Hepatocyte (in vitro differentiated cells): ENCODE data around the gene DYRK1A. TPM values are rescaled to one million over a fixed set of nuclear protein-coding genes. Genes with fewer than 3 reads are reported as not detected.

Experiments used
- DNase-seq: peaks from one replicate; pipeline ENCODE4 v3.0.0-alpha.2; 2016; ENCODE audit warnings: low spot score
- H2AFZ ChIP-seq: fragments of 200-600 bp; sonication (generic); 2 replicates; pipeline ENCODE4 v1.6.0; 2016; ENCODE audit warnings: antibody characterized with exemption, mild to moderate bottlenecking
- H3K27ac ChIP-seq: fragments of 200-600 bp; sonication (generic); 2 replicates; pipeline ENCODE4 v1.5.1; 2016; ENCODE audit warnings: mild to moderate bottlenecking
- H3K27me3 ChIP-seq: fragments of 200-600 bp; sonication (generic); 2 replicates; pipeline ENCODE4 v1.6.1; 2016
- H3K36me3 ChIP-seq: fragments of 200-600 bp; sonication (generic); replicated peaks from 2 replicates; pipeline ENCODE4 v1.5.1; 2016; ENCODE audit warnings: low read depth; ENCODE audit not compliant: insufficient read depth
- H3K4me1 ChIP-seq: fragments of 200-600 bp; sonication (generic); 2 replicates; pipeline ENCODE4 v1.5.1; 2016; ENCODE audit warnings: mild to moderate bottlenecking, moderate library complexity; ENCODE audit not compliant: insufficient read depth
- H3K4me2 ChIP-seq: fragments of 200-600 bp; sonication (generic); 2 replicates; pipeline ENCODE4 v1.6.0; 2016
- H3K4me3 ChIP-seq: fragments of 200-600 bp; sonication (generic); 2 replicates; pipeline ENCODE4 v1.5.1; 2016; ENCODE audit warnings: mild to moderate bottlenecking
- H3K79me2 ChIP-seq: fragments of 200-600 bp; sonication (generic); 2 replicates; pipeline ENCODE4 v1.6.0; 2017; ENCODE audit warnings: mild to moderate bottlenecking
- H3K9me2 ChIP-seq: fragments of 200-600 bp; sonication (generic); replicated peaks from 2 replicates; pipeline ENCODE4 v1.6.0; 2017; ENCODE audit warnings: mild to moderate bottlenecking; ENCODE audit not compliant: insufficient read depth
- H3K9me3 ChIP-seq: fragments of 200-600 bp; sonication (generic); 2 replicates; pipeline ENCODE4 v1.5.1; 2016; ENCODE audit warnings: low read depth, mild to moderate bottlenecking
- H4K20me1 ChIP-seq: fragments of 200-600 bp; sonication (generic); 2 replicates; pipeline ENCODE4 v1.6.0; 2016; ENCODE audit warnings: mild to moderate bottlenecking; ENCODE audit not compliant: insufficient read depth, poor library complexity, severe bottlenecking
- CTCF ChIP-seq: fragments of 200-600 bp; sonication (generic); IDR thresholded peaks from 2 replicates; pipeline ENCODE4 v1.5.1; 2016; ENCODE audit warnings: antibody characterized with exemption, mild to moderate bottlenecking; ENCODE audit not compliant: poor library complexity
- EZH2 ChIP-seq: fragments of 200-600 bp; sonication (generic); IDR thresholded peaks from 2 replicates; pipeline ENCODE4 v1.6.1; 2016; ENCODE audit warnings: antibody characterized with exemption, mild to moderate bottlenecking, borderline replicate concordance
- EZH2phosphoT487 ChIP-seq: fragments of 200-600 bp; sonication (generic); IDR thresholded peaks from one replicate; pipeline ENCODE4 v1.6.1; 2018; ENCODE audit warnings: antibody characterized with exemption, mild to moderate bottlenecking, low read depth, moderate library complexity; ENCODE audit not compliant: unreplicated experiment, severe bottlenecking
- WGBS: methylation state at CpG from one replicate; pipeline ENCODE4 v1.1.6; 2016; ENCODE audit warnings: low lambda C conversion rate; ENCODE audit errors: missing lambda C conversion rate; 5-methylcytosine and 5-hydroxymethylcytosine counted together
- polyA plus RNA-seq: library from polyadenylated mRNA; unstranded; fragments of >200 nt; fragmentation: Nextera tagmentation; extraction: Ambion mirVana; gene quantifications from 2 replicates; pipeline ENCODE4 v1.2.1, GENCODE V29; 2016
- total RNA-seq: library from RNA; depleted of rRNA; stranded (reverse); fragments of >200 nt; gene quantifications from 2 replicates; pipeline ENCODE4 v1.2.3, GENCODE V29; 2014

DYRK1A gene
- total and polyA plus RNA-seq, 2 experiments from 2014 or later, result 4.9 to 85.2 TPM

- no peaks in the 10 kb centered on the region for H3K36me3 ChIP-seq
- H3K27ac ChIP-seq, result no peak overlapping the region
- TF ChIP-seq EZH2phosphoT487 (no peak), CTCF (no peak), EZH2 (no peak)
- H3K9me3 ChIP-seq, result no peaks in the 10 kb centered on the region
- H2AFZ ChIP-seq, result no peak overlapping the region
- H4K20me1 ChIP-seq, result no peaks in the 10 kb centered on the region
- no peak overlapping the region for H3K4me2 ChIP-seq
- no peaks in the 10 kb centered on the region for H3K9me2 ChIP-seq
- H3K4me3 ChIP-seq, result no peak overlapping the region
- peaks cover 11% of the 10 kb centered on the region for H3K4me1 ChIP-seq
- no peaks in the 10 kb centered on the region for H3K27me3 ChIP-seq
- H3K79me2 ChIP-seq, result no peaks in the 10 kb centered on the region
- no peak for DNase-seq
- 78% methylated on average over 6 of the region's 6 CpGs for WGBS
Observed at GRCh38 chr21:37527103-37527502, 160.5 kb downstream of the DYRK1A start.

- Histone ChIP-seq H3K79me2 (no peaks in the 10 kb centered on the region), H4K20me1 (no peaks in the 10 kb centered on the region), H3K4me2 (no peak overlapping the region), H3K27ac (no peak overlapping the region), H2AFZ (no peak overlapping the region), H3K27me3 (no peaks in the 10 kb centered on the region), H3K4me3 (no peak overlapping the region), H3K36me3 (no peaks in the 10 kb centered on the region), H3K9me3 (no peaks in the 10 kb centered on the region), H3K4me1 (peaks cover 11% of the 10 kb centered on the region), H3K9me2 (no peaks in the 10 kb centered on the region)
- TF ChIP-seq EZH2phosphoT487 (no peak), EZH2 (no peak), CTCF (no peak)
- no peak for DNase-seq
- 94% methylated on average over 4 of the region's 4 CpGs for WGBS
Observed at GRCh38 chr21:37527716-37528115, 161.1 kb downstream of the DYRK1A start.

- Histone ChIP-seq H4K20me1 (no peaks in the 10 kb centered on the region), H3K79me2 (no peaks in the 10 kb centered on the region), H3K4me2 (no peak overlapping the region), H3K36me3 (no peaks in the 10 kb centered on the region), H3K9me2 (no peaks in the 10 kb centered on the region), H3K27me3 (no peaks in the 10 kb centered on the region), H3K4me1 (peaks cover 13% of the 10 kb centered on the region), H2AFZ (no peak overlapping the region), H3K27ac (no peak overlapping the region), H3K4me3 (no peak overlapping the region), H3K9me3 (no peaks in the 10 kb centered on the region)
- TF ChIP-seq EZH2phosphoT487, result no peak
- no peak for TF ChIP-seq EZH2
- TF ChIP-seq CTCF, result no peak
- WGBS, result 88% methylated on average over 12 of the region's 12 CpGs
- no peak for DNase-seq
Observed at GRCh38 chr21:37528150-37528937, 161.8 kb downstream of the DYRK1A start.
